ENCODE results near the gene PGM5.

DNA sequence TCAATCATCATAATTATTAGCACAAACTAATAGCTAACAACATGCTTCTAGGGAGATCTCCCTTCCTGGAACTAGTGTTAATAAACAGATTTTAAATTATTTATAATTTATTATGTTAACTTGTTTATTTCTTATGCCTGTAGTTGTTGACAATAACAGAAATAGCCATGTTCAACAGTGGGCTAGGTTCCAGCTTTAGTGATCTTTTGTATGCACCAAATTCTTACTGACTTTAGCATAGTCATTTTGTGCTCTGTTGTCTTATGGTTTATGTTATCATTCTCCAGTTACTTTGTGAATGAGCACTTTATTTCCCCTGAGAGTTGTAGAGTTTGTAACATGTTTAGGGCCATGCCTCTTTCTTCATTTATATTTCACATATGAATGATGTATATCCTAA lies 113.7 kb downstream of the PGM5 start:
- no peak for TF ChIP-seq GATA2 (IDR thresholded peaks at IDR 0.05; ENCODE audit: low read depth, low read length)
- no peak for TF ChIP-seq GATA3 (IDR thresholded peaks at IDR 0.05; ENCODE audit: low read depth, low read length)
